GM21723 (cell line): ENCODE results near the gene JARID2.
"Not testable (repeated sequence)": the region's sequence is repeated elsewhere in the genome, so short reads cannot be mapped to it uniquely, and the experiment has no call there.

Source experiments
- ATAC-seq: cut with Tn5 transposase; IDR thresholded peaks from one replicate; pipeline ENCODE4 v1.9.1; 2021; ENCODE audit warnings: mild to moderate bottlenecking, moderate library complexity; ENCODE audit not compliant: unreplicated experiment

Gene JARID2

DNA sequence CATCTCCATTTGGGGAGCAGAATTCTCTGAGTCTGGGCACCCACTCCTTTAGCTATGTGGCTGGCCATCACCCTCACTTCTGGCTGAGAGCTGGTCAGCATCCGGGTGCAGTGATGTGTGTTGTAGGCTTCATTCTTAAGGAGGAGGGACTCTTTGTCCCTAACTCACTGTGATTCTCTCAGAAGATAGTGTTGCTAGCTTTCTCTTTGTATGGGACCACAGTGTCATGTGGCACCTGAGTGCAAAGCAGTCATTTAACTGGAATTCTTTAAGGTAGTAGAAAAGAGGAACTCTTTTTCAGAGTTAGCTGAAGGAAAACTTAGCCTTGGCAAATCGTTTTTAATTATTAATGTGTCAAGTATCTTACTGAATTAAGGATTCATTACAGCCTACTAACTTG is 165.9 kb downstream of the JARID2 start:
- ATAC-seq = no peak

DNA sequence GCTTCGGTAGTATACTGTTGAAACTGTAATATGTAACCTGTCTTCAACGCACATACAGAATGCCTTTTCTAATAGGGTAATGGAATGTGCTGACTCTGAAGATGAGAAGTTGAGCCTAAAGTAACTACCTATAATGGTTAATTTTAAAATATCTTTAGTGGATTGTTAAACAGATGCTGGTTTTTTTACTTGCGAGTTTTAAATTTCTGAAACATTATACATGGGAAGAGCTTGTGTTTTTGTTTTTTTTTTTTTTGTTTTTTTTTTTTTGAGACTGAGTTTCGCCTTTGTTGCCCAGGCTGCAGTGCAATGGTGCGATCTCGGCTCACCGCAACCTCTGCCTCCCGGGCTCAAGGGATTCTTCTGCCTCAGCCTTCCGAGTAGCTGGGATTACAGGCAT is 166.9 kb downstream of the JARID2 start:
- ATAC-seq = no peak

DNA sequence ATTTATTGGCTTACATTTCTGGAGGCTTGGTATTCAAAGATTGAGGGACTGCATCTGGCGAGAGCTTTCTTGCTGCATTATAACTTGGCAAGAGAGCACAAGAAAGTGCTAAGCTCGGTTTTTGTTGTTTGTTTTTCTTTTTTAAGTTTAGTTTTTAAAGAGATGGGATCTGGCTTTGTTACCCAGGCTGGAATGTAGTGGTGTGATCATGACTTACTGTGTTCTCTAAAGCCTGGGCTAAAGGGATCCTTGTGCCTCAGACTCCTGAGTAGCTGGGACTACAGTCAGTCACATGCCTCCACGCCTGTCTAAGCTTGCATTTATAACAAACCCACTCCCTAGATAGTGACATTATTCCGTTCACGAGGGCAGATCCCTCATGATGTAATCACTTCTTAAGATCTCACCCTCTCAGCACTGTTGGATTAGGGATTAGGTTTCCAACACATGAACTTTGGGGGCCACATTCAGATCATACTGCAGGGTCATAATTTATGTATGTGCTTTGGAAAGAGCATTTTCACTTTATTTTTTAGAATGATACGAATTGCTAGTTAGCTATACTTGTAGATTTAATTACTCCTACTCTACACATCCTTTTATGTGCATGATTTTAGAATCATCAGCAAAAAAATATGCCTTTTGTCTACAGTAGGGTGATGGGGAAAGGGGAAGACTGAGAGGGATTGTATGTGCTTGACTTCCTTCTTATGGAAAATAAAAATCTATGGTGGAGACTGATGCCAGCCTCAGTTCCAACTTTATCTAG is 167.8 kb downstream of the JARID2 start:
- no peak for ATAC-seq

DNA sequence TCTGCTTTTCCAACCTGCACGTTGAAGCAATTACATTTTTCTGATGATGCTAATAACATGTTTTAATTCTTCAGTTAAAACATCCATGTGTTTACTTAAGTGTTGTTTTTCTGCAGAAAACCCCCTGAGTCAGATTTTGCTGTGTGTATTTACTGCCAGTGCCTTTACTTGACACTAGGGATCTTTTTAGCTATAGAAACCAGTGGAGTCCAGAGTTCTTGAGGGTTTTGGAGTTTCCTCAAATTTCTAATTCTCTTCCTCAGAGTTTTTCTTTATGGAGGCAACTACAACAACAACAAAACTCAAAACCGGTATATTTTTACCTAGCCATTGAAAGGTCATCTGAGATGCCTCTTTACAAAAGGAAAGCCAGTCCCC is 168.4 kb downstream of the JARID2 start:
- ATAC-seq = no peak

DNA sequence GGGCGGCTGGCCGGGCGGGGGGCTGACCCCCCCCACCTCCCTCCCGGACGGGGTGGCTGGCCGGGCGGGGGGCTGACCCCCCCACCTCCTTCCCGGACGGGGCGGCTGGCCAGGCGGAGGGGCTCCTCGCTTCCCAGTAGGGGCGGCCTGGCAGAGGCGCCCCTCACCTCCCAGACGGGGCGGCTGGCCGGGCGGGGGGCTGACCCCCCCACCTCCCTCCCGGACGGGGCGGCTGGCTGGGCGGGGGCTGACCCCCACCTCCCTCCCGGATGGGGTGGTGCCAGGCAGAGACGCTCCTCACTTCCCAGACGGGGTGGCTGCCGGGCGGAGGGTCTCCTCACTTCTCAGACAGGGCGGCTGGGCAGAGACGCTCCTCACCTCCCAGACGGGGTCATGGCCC is 169.8 kb downstream of the JARID2 start:
- not testable (repeated sequence) for ATAC-seq

DNA sequence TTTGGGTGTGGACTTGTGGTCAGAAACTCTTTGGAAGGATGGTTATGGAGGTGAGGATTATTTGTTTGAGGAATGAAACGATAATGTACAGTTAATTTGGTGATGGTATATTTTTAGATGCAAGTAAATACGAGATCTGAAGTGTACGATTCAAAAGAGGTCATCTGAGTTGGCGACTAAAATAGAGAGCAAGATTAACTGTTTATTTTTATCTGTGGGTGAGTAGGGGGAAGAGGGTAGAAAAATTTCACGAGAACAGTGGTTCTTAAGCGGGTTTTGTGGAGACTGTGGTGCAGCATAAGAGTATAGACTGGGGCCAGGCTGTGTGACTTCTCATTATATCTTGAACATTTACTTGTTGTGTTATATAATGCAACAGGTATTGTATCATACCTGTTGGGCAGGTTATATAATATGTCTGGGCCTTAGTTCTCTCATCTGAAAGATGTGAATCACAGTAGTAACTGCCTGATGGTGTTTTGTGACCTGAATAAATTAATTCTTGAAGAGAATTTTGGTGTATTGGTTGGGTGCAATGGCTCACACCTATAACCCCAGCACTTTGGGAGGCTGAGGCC is 171.2 kb downstream of the JARID2 start:
- no peak for ATAC-seq

DNA sequence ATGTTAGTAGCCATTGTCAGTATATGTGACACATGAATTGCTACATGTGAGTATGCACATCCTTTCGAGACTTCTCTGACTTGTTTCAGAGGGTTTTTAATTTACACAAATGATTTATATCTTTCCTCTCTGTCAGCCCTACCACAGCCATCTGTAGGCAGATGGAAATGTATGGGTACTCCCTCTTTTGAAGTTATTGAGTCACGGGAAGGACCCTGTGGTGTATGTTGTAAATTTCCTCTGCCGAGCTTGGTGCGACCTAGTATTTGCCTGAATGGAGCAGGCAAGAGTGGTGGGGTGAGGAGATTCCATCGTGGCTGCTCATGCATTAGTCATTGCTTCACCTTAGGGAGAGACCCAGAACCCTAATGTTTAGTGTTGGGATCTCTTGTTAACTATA is 171.9 kb downstream of the JARID2 start:
- ATAC-seq = no peak

DNA sequence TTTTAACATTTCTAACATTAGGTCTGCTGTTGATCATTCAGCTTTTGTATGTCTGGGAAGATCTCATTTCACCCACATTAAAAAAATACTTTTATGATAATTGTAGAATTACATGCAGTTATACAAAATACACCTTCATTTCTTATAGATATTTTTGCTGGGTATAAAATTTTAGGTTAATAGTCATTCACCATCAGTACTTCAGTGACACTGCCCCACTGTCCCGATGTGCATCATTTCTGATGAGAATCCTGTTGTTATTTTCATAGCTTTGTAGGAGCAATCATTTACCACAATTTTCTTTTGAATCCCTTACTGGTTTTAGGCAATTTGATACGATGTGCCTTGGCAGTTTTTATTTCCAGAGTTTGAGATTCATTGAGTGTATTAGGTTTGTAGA is 173.6 kb downstream of the JARID2 start:
- ATAC-seq = no peak

DNA sequence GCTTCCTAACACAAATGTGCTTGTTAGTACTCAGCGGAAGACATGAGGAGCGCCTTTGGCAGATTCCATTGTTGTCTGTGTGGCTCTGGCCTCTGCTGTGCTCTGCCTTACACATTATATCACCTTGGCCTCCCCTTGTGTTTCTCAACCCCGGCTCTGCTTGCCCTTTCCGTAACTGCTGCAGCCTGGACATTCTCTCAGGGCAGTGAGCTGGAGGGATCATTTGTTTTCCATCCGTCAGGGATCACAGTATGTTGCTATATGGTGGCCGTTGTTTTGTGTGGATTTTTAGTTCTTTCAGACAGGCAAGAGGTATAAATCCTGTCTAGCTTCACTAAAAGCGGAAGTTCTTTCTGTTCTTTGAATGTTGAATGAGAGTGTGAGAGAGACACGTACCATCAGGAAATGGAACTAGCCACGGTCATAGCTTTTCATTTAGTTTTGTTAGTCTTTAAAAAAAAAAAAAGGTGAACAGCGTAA is 175.1 kb downstream of the JARID2 start:
- peak; percentile 80 for ATAC-seq

DNA sequence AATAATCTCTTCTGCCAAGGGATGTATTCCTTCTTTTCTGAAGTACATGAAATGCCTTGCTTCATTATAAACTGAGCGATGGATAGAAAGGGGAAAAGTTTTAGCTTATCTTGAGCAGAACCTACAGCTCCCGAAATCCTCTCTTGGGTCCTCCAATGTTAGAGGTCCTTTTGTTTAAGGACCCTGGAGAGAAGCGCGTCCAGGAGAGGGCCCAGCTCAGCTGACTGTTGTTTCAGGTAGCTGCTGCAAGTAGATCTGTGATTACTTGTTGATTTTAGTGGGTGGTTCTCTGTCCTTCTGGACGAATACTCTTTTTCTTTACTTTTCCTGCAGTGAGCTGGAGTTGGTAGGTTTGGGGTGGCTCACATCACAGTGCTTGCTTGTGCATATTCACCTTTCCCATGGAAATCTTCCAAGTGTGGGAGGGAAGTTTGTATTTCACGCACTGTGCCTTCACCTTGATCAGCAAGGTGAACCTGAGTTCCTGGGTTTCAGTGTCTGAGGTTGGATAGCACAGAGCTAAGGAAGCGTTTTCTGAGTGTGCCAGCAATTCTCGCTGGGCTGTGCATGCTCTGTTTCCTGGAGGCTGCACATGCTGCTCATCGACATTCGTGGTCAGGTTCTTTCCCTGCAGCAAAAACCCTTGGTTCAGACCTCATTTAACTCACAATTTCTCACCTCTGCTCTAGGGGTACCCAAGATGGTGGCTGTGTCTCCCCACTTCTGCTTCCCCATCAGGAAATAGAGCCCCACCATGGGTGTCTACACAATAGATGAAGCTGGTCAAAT is 176.3 kb downstream of the JARID2 start:
- no peak for ATAC-seq

DNA sequence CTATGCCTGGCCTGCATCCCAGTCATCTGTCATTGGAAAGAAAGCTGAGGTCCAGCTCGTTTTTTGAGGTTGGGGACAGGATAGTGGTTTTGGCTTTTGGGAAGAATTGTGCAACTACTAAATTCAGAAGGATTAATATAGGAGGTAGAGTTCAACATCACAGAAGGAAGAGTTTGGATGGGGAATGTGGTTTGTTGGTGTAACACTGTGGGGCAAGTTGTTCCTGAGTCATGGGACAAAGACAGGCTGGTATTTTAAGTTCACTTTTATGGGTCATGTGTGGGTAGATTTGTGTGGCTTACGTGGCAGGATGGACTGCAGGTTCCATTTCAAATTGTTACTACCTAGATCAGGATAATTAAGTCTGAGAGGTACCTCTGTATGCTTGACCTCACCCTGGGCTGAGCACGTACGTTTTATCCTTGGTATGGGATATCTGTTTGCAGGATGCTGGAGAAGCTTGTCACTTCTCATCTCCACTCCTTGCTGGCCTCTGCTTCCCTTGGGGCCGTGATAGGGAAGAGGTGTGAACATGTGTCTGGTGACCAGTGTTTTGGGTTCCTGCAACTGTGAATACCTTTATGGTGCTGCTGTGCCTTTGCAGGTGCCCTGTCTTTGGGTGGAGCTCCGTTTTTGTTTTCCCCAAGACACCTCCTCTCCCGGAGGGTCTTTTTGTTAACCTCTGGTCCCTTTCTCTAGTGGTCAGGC is 177.6 kb downstream of the JARID2 start:
- no peak for ATAC-seq

DNA sequence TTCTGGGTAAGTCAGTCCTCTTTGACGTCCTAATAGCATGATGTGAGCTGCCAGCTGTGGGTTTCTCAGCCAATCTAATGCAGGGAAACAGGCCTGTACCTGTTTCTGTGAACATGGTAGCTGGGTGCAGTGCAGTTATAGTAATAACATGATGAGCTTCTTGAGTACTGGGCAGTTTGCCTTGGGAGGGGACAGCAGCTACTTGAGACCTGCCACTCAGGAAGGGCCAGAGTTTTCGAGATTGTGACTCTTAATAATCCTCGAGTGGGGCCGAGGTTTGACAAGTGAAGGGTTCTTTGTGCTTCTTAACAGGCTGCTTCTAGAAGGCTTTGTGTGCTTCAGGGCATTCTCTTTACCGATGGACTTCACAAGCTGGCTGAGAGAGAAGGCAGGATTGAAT is 180.1 kb downstream of the JARID2 start:
- no peak for ATAC-seq

DNA sequence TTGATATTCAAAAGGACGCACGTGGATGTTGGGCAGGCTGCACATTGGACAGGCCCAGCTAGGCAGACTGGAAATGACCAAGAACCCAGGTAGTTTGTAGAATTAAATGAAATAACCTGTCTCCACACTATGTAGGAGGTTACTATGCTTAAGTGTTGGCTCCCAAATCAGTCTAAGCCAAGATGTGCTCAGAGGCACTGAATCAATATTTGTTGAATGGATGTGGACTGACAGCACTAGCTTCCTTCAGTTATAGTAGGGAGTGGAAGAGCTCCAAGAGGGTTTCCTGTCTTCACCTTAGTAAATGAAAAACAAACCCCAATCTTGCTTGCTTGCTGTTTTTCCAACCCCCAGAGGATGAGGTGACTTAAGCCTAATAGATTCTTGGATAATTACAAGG is 180.5 kb downstream of the JARID2 start:
- ATAC-seq = no peak

DNA sequence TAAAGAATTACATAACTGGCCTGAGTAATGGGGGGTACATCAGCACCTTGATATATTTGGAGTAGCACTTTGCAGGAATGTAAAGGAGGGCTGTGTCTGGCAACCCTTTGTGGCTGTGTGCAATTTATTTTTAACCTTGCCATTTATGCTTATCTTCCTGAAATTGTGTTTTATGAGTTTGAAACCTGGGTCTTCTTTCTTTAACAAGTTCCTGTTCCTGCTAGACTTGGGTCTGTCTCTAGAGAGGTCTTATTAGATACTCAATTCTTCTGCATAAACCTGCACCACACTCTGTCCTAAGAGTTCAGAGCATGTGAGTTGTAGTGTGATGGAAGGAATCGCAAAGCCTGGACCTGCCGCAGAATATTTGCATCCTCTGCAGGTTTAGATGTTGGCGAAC is 181.0 kb downstream of the JARID2 start:
- ATAC-seq = no peak

DNA sequence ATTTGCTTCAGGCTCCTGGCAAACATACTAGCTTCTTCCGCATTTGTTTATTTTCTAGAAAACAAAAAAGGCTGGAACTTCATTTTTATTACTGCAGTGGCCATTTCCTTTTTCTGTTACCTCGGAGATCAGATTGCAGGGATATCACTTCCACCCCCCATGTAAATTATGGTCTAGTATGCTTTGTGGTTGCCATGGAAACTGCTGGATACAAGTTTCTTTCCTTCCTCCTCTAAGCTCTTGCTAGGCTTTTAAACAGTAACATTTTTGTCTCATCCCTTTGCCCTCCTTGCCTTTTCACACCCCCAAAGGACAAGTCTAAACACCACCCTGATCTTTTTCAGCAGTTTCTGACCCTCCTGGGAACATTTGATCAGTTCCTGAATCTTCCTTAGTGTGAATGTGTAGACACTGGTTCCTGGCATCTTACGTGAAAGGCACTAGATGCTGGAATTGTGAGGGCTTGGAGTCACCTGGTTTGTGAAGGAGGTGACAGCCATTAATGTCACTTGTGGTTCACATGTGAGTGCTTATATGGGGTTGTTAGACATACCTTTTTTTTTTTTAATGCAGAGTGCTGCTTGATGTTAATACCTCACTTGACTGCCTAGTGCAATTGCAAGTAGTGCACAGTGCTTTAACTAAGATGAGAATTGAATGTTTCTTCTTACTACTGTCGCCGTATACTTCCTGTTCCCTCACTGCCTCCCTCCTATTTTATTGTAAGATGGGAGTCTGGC is 181.6 kb downstream of the JARID2 start:
- no peak for ATAC-seq

DNA sequence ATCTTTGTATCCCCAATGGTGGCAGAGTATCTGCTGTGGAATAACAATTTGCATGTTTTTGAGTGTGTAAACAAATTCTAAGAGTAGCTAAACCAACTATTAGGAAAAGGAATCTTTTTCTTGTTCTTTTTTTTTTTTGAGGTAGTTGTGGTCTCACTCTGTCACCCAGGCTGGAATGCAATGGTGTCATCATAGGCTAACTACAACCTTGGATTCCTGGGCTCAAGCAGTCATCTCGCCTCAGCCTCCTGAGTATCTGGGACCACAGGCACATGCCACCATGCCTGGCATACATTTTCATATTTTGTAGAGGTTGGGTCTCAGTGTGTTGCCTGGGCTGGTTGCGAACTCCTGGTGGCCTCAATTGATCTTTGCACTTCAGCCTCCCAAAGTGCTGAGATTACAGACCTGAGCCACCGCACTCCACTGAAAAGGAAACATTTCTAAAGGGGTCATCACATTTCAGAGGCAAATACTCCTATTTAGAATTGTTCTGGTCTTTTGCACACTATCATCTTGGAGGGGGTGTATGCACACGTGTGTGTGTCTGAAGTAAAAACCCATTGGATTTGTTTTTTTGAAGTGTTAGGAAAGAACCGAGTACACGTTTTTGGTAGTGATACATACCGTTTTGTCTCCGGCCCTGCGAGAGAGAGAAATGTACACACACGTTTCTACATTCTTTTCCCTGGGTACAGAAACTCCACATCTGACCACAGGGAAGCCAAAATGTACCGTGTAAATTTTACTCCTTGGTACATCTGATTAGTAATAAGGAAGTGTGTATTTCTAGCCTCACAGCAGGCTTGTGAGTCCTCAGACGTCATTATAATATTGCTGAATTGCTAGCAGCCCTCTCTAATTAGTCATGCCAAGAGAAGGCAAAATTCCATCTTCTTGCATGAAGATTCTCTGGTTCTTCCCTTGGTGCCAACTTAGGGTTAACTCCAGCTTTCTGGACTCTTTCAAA is 183.6 kb downstream of the JARID2 start:
- ATAC-seq = no peak

DNA sequence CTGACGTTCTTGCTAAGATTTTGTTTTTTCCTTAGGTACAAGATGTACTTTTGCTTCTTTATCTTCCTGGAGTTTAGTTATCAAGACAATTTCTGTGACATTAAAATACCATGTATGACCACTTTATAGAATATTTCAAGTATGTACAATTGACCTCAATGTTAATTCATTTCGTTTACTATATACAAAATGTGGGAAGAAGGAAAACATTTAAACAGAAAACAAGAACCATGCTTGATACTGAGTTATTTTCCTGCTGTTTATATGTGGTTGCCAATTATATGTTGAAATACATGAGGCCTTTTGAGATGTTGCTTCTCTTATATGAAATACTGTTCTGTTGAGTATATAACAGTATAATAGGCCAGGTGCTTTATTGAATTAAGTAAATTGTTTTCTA is 184.3 kb downstream of the JARID2 start:
- no peak for ATAC-seq

DNA sequence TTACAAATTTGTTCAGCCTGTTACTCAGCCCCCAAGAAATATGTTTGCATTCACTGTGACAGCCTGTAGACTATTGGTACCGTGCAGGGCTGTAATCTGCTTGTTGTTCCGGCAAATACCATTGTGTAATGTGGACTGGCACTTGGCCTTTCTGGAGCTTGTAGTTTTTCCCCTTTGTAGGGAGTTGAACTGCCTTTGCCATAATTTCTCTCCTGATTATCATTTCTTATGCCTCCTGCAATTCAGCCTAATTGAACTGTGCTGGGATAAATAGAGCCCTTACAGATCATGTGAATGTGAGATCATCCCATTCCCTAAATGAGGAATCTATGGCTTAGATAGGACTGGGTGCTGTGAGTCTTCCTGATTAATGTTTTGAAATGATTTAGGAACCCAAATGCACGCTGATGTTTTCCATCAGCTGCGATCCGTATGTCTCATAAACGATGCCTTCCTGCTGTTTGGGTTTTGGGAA is 185.1 kb downstream of the JARID2 start:
- ATAC-seq = no peak

DNA sequence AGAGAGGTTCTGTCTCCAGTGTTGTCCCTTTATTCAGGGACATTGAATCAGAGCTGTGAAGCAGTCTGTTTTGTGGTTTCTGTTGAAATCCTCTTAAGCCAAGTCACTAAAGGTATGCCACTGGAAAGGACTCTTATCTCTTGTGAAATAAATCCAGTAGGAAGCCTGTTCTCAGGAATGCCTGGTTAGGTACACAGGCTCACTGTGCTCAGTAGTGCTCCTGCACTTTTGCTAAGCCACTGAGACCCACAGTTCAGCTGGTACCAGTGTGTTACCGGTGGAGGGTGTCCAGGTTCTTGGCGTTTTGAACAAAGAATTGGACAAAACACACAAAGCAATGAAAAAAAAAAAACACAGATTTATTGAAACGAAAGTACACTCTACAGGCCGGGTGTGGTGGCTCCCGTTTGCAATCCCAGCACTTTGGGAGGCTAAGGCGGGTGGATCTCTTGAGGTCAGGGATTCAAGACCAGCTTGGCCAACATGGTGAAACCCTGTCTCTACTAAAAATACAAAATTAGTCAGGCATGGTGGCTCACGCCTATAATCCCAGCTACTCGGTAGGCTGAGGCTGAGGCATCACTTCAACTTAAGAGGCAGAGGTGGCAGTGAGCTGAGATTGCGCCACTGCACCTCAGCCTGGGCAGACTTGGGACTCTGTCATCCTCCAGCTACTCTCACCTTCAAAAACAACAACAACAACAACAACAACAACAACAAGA is 186.1 kb downstream of the JARID2 start:
- ATAC-seq = no peak
